NCI-H2107 treated with DMSO at 0.1 percent for 48 hours (cell line): ENCODE measurements around the gene ATOSA.

Source experiments
- DNase-seq: peaks from one replicate; lab custom pipeline; 2025; ENCODE audit not compliant: unreplicated experiment; lab: John Stamatoyannopoulos, UW

The ATOSA gene

GRCh38 chr15:52682781-52683180 lies 3.6 kb upstream of the ATOSA start:
- no peak for DNase-seq

GRCh38 chr15:52682200-52682599 lies 3.0 kb upstream of the ATOSA start:
- no peak for DNase-seq

GRCh38 chr15:52681441-52681840 lies 2.3 kb upstream of the ATOSA start:
- DNase-seq, result no peak

- DNase-seq, result no peak
Observed at GRCh38 chr15:52680761-52681160, 1.6 kb upstream of the ATOSA start.

- DNase-seq, result no peak
Observed at GRCh38 chr15:52680041-52680391, 828 bp upstream of the ATOSA start.

GRCh38 chr15:52678468-52679231 lies 538 bp downstream of the ATOSA start:
- no peak for DNase-seq

- no peak for DNase-seq
Observed at GRCh38 chr15:52677593-52678467, 1.4 kb downstream of the ATOSA start.

GRCh38 chr15:52674831-52675230 lies 4.4 kb downstream of the ATOSA start:
- no peak for DNase-seq

GRCh38 chr15:52673734-52674133 lies 5.5 kb downstream of the ATOSA start:
- no peak for DNase-seq

GRCh38 chr15:52673312-52673711 lies 5.9 kb downstream of the ATOSA start:
- no peak for DNase-seq

- no peak for DNase-seq
Observed at GRCh38 chr15:52672661-52673060, 6.5 kb downstream of the ATOSA start.

GRCh38 chr15:52670087-52670486 lies 9.1 kb downstream of the ATOSA start:
- DNase-seq, result no peak

GRCh38 chr15:52668133-52668532 lies 11.1 kb downstream of the ATOSA start:
- no peak for DNase-seq

- DNase-seq, result no peak
Observed at GRCh38 chr15:52667597-52667996, 11.6 kb downstream of the ATOSA start.

- no peak for DNase-seq
Observed at GRCh38 chr15:52663536-52664294, 15.5 kb downstream of the ATOSA start.

GRCh38 chr15:52661909-52662308 lies 17.3 kb downstream of the ATOSA start:
- DNase-seq, result no peak

- no peak for DNase-seq
Observed at GRCh38 chr15:52660192-52660591, 19.0 kb downstream of the ATOSA start.

- no peak for DNase-seq
Observed at GRCh38 chr15:52658955-52659354, 20.2 kb downstream of the ATOSA start.

- no peak for DNase-seq
Observed at GRCh38 chr15:52657338-52657737, 21.9 kb downstream of the ATOSA start.

GRCh38 chr15:52656412-52656811 lies 22.8 kb downstream of the ATOSA start:
- DNase-seq, result no peak

GRCh38 chr15:52653431-52653964 lies 25.7 kb downstream of the ATOSA start:
- DNase-seq, result no peak
